Stimulated activated naive CD8-positive, alpha-beta T cell treated with anti-CD3 and anti-CD28 coated beads, Interleukin-15, Interleukin-2, amounts not matched to agents 100 U/mL and 50 U/mL, for 24 hours (primary cell): ENCODE data around the gene CAPZA2.
"Not testable (repeated sequence)": the region's sequence is repeated elsewhere in the genome, so short reads cannot be mapped to it uniquely, and the experiment has no call there.

ENCODE experiments used
- ATAC-seq: fragments of 150-1000 bp; cut with Tn5 transposase; one replicate; pipeline ENCODE4 v1.10.0; 2021
- DNase-seq: peaks from one replicate; pipeline ENCODE4 v3.0.0; 2021

The CAPZA2 gene

DNA sequence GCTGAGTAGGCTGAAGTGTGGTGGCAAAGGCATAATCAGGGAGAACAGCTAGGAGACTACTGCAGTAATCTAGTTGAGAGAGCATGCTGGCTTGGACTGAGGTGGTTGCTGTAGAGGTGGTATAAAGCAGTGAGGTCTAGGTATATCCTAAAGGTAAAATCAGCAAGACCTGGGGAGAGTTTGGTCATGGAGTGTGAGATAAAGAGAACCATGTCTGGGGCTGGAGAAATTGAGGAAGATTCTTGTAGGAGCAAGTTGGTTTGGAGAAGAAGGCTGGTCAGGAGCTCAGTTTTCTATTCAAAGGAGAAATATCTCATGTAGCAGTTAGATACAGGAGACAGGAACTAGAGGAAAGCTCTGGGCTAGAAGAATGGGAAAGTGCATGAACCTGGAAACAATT is 58.0 kb downstream of the CAPZA2 start:
- DNase-seq (no peak), ATAC-seq (no peak)

DNA sequence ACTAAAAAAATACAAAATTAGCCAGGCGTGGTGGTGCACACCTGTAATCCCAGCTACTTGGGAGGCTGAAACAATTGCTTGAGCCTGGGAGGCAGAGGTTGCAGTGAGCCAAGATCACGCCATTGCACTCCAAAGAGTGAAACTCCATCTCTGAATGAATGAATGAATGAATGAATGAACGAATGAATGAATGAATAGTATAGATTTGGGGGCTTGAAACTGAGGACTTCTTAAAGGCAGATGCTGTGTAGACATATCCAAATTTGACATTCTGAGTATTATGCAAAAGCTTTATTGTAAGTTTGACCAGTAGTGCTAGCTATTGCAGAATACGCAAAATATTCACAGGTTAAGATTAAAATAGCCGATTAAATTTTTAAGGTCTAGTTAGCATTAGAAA is 60.2 kb downstream of the CAPZA2 start:
- ATAC-seq: no peak

DNA sequence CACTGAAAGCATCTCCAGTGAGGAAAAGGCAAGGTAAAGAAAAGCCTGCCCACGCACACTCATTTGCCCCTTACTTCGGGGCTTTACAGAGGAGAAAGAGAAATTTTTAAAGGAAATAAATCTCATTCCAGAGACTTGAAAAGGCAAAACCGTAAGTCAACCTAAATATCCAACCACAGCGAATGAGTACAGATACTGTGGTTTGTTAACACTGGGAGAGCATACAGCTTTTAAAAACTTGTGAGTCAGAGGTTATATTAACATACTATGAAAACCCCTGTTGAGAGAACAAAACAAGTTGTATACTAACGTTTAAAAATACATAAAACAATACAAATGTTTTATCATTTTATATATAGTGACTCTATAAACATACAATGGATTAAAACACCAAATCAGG is 62.4 kb downstream of the CAPZA2 start:
- ATAC-seq (no peak), DNase-seq (no peak)

More for the DNA sequence above, 60.2 kb downstream of the CAPZA2 start:
- no peak for DNase-seq

DNA sequence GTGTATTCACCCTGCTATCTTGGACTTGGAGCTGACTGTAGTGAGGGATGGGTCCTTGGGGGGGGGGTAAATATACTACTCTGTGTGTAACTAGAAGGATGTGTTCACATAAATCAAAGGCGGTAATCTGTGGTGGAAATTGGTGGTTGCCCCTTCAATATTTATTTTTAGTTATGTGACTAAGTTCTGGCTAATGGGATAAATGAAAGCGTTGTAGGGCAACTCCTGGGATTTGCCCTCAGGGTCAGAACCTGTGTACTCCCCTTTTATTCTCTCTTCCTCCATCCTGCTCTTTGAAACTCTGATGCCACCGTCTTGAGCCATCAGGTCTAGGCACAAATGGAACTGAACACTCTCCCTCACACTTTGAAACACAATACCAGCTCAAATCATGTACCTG is 66.6 kb downstream of the CAPZA2 start:
- ATAC-seq (no peak), DNase-seq (no peak)

DNA sequence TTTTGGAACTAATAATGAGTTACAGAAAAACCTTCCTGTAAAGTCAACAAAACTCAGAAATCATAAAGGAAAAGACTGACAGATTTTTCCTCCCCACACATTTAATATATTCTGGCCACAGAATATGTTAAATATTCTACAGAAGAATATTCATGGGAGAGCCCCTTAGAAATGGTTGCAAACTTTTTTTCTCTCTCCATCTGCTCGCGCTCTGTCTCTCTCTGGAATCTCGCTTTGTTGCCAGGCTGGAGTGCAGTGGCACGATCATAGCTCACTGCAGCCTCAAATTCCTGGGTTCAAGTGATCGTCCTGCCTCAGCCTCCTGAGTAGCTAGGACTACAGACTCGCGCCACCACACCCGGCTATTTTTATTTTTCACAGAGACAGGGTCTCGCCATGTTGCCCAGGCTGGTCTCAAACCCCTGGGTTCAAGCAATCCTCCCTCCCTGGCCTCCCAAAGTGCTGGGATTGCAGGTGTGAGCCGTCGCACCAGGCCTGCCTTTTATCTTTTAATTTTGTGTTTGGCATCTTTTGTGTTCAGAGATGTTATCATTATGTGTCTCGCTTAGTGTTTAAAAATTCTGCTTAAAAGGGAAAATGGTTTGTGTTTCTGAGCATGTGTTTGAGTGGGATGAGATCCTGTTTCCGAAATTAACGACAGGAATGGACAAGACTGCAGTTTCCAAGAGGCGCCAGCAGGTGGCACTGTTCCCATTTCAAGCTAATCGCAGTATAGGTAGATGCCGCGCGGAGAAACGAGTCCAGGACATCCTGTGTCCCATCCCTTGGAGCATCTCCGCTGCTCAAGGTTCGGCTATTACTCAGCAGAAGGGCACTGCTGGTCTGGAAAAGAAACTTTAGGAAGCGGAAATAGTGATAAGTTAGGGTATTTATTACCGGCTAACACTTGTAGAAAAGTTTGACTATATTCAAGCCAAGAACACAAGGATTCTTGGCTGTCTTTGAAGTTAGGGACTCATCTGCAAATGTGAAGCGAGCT is 67.8 kb downstream of the CAPZA2 start:
- ATAC-seq (peak; percentile 93), DNase-seq (peak; percentile 79)

DNA sequence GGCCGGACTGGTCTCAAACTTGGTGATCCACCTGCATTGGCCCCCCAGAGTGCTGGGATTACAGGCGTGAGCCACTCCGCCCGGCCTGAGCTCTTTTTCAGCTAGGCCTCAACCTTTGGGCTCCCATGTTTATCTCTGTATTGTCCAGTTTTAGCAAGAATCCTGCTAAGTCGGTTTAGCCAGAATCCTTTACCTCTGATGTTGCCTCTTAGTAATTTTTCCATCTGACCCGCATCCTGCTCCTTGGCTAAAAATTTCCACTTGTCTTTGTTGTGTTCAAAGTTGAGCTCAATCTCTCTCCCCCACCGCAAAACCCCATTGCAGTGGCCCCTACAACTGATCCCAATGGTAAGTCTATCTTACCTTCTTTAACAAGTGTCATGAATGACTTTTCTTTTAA is 70.2 kb downstream of the CAPZA2 start:
- ATAC-seq (no peak), DNase-seq (no peak)

DNA sequence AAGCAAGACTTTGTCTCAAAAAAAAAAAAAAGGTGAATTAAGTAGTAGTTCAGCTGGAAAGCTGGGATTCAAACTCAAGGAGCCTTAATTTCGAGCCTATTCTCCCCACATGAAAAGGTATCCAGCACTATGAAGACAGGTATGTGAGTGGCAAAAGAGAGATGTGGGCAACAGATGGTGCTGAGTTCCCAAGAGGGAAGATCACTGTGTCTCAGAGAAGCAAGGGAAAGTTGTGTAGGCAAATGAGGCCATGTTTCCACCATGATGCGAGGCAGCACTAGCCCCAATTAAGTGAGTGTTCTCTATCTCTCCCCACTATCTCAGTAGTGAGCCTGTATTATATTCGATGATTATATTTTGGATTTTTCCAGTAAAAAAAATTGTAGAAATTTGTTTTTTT is 71.1 kb downstream of the CAPZA2 start:
- no peak for ATAC-seq
- no peak for DNase-seq

DNA sequence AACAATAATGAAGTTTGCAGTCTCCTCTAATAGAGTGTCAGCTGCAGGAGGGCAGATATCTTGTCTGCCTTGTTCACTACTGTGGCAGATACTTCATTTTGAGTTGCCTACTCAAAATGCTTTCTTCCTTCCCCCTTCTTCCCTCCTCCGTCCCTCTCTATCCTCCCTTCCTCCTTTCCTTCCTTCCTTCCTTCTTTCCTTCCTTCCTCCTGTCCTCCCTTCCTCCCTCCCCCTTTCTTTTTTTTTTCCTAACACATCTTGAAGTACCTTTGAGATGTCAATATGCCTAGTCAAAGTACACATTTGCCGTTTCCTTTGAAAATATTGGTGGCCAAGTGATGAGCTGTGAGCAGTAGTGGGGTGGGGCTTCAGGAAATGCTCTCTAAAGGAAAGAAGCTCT is 72.2 kb downstream of the CAPZA2 start:
- ATAC-seq: no peak

DNA sequence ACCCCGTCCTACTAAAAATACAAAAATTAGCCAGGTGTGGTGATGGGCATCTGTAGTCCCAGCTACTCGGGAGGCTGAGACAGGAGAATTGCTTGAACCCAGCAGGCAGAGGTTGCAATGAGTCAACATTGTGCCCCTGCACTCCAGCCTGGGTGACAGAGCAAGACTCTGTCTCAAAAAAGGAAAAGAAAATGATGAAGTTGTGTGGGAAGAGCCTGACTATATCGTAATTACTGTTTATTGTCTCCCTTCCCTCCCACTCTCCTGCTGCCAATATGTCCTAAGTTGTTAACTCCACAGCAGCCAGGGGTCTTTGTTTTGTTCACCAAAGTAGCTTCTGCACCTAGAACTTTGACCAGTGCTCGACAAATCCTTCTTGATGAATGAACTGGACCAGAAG is 74.5 kb downstream of the CAPZA2 start:
- not testable (repeated sequence) for DNase-seq, ATAC-seq

More for the DNA sequence above, 72.2 kb downstream of the CAPZA2 start:
- DNase-seq: no peak

DNA sequence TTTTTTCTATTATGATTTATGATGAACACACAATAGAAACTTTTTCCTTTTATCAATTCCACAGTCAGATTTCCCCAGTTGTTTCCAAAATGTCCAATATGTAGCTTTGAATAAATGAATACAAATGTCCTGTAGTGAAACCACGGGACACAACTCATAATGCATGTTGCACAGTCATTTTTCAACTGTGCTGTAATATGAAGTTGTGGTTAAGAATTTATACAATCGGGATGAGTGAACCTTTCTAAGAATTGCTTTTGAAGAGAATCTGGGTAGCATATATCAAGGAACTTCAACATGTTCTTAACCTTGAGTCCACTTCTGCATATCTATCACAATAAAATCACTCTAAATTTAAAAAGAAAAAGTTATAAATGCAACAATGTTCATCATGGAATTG is 76.3 kb downstream of the CAPZA2 start:
- no peak for ATAC-seq
- no peak for DNase-seq

DNA sequence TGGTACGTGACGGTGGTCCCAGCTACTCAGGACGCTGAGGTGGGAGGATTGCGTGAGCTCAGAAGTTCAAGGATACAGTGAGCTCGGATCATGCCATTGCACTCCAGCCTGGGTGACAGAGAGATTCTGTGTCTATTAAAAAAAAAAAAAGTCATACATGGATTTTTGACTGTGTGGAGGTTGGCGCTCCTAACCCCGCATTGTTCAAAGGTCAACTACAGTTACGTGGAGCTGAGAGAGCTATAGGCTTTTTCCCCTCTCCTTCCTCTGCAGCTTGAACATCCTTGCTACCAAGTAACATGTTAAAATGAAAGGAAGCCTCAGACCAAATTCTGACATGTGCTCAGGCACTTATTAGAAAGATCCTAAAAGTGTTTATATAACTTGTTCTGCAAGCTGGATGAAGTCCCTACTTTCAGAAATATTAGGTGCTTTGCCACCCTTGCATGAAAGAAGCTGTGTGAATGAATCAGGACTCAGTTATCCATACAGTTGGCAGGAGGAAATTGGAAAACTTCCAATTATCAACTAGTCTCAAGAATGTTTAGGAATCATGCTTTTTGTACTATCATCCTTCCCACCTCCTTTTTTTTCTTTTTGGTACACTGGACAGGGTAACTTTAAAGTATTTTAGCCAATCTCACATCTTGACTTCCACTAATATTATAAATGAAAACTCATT is 78.4 kb downstream of the CAPZA2 start:
- ATAC-seq: no peak
- DNase-seq: no peak

DNA sequence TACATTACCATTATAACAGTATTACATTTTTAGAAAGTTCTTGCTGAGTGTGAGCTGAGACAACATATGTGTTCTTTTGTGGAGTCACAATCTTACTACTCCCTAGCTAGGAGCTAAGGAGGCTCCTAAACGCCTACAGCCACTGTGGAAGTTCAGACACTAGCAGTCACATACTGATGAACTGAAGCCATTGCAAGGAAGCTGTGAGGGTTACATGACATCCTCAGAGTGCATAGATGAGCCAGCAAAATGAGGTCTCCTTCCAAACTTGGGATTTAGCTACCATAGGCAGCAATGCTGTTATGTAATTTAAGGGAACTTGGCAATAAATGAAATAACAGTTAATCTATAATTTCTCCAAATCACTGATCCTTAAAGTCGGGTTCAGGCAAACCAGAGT is 80.1 kb downstream of the CAPZA2 start:
- DNase-seq: no peak
- no peak for ATAC-seq

DNA sequence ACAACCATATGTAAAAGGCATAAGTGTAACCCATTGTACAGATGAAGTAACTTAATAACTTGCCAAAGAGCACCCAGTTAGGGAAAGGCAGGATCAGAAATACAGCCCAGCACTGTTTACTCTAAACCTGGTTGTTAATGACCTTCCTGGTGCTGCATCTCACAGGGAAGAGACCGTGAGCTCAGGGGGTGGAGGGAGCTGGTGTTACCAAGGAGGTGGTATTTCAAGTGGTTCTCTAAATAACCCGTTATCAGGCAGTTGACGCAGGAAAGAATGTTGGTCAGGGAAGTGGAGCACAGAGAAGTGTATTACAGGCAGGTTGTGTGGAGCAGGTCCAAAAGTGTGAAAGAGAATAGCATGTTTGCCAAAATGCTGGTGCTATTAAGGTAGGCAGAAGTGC is 86.5 kb downstream of the CAPZA2 start:
- DNase-seq (no peak), ATAC-seq (no peak)

DNA sequence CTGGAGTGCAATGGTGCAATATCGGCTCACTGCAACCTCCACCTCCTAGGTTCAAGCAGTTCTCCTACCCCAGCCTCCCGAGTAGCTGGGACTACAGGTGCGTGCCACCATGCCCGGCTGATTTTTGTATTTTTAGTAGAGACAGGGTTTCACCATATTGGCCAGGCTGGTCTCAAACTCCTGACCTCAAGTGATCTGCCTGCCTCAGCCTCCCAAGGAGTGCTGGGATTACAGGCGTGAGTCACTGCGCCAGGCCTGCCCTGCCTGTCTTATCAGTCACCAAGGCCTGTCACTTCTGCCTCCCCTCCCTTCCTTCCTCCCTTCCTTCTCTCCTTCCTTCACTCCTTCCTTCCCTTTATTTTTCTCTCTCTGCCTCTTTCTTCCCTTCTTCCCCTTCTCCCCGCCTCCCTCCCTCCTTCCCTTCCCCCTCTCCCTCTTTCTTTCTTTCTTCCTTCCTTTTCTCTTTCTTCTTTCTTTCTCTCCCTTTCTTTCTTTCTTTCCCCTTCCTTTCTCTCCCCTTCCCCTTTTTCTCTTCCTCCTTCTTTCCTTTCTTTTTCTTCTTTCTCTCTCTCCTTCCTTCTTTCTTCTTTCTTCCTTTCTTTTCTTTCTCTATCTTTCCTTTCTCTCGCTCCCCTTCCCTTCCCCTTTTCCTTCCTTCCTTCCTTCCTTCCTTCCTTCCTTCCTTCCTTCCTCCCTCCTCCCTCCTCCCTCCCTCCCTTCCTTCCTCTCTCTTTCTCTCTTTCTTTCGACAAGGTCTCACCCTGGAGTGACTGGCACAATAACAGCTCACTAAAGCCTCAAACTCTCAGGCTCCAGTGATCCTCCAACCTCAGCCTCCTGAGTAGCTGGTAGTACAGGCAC is 87.8 kb downstream of the CAPZA2 start:
- ATAC-seq: no peak
- no peak for DNase-seq

DNA sequence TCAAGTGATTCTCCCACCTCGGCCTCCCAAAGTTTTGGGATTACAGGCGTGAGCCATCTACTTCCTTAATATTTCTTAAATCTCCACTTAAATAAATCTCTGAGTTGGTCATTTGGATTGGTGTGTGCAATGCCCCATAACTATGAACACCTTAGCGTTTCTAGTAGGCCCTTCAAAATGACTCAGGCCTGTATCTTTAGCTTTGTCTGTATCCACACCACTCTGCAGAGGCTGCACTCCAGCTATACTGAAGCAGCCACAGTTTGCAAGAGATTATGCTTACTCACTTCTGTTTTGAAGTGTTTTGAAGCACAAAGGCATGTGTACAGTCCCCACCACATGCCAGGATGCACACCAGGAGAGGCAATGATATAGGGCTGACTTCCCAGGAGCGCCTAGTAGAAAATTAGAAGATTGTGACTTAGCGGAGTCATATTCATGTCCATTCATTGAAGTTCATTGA is 88.5 kb downstream of the CAPZA2 start:
- DNase-seq: no peak

DNA sequence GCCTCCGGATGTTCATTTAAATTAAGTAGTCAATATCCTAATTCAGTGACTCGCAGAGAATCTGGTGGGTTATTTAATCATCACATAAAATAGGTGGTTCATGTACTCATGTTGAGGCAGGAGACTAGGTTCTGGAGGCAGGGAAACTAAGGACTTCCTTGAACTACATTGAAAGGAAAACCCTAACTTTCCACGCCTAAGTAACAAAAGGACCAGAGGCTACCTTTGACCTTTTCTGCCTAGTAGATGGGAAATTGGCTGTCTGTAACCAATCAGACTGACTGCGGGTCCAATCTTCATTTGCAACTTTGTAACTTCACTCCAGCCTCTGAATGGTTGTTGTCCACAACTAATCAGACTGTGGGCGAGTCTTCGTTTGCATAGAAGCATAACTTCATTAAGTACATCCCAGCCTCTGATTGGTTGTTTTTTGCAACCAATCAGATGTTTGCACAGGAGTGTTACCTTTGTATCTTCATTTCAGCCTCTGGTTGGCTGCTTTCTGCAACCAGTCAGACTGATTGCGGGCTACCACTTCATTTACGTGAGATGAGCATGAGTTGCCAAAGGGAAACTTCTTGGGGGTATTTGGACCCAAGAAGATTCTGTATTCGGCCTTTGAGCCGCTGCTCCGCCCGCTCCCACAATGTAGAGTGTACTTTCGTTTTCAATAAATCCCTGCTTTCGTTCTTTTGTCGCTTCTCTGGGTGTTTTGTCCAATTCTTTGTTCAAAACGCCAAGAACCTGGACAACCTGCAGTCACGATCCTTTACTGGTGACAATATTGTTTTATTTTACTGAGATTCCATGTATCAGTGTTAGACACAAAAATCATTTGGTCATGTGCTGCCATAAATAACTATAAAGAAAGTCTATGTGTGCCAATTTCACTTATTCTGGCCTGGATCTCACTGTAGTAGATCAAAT is 89.2 kb downstream of the CAPZA2 start:
- ATAC-seq (no peak), DNase-seq (no peak)

More for the DNA sequence above, 88.5 kb downstream of the CAPZA2 start:
- no peak for ATAC-seq

DNA sequence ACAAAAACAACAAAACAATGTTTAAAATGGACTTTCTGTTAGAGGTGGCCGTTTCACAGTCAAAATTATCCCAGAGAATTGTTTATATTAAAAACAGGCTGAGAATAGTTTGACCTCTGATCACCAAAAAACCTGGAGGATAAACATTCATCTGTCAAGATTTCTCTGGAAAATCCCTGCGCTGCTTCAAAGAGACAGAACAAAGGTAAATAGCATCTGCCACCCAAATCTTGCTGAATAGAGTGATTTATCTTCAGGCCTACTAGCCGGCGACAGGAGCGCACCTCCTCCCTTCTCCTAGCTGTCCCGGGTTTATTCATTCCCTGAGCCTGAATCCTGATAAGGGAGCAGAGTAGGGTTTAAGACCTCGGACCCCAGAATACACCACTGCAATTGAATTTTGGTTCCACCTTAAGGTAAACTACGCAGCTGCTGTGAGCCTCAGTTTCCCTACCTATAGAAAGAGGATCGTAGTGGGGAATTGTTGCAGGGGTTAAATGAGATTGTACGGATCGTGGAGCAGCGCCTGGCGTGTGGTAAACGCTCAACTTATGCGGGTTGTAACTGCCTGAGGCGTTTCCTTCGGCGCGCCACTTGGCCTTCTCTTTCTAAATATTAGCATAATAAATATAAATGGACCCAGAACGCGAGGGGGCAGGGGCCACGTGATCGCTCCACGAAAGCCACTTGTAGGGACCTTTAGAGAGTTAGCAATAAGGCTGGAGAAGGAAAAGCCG is 90.4 kb downstream of the CAPZA2 start:
- ATAC-seq (no peak), DNase-seq (no peak)

DNA sequence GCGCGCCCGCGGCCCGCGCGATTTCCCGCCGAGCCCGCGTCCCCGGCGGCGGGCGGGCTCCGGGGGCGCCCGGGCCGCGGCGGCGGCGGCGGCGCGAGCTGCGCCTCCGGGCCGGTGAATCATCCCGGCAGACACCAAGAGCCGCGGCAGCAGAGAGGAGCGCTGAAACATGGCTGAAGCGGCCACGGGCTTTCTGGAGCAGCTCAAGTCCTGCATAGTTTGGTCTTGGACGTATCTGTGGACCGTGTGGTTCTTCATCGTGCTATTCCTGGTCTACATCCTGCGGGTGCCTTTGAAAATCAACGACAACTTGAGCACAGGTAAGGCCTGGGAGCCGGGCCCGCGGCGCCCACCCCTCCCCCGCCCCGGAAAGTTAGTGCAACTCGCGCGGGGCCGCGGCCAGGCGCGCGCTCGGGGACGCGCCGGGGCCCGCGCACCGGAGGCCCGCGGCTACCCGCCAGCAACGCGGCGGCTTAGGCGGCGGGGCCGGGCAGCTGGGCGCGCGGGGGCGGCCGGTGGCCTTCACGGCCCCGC is 91.1 kb downstream of the CAPZA2 start, which contains the start of gene ST7:
TSS of gene ST7 (plus strand) at position 130 of the 534 bp plus-strand sequence. CDS start at position 170, 40 bp downstream.
- DNase-seq (peak; percentile 71), ATAC-seq (peak; percentile 81)

DNA sequence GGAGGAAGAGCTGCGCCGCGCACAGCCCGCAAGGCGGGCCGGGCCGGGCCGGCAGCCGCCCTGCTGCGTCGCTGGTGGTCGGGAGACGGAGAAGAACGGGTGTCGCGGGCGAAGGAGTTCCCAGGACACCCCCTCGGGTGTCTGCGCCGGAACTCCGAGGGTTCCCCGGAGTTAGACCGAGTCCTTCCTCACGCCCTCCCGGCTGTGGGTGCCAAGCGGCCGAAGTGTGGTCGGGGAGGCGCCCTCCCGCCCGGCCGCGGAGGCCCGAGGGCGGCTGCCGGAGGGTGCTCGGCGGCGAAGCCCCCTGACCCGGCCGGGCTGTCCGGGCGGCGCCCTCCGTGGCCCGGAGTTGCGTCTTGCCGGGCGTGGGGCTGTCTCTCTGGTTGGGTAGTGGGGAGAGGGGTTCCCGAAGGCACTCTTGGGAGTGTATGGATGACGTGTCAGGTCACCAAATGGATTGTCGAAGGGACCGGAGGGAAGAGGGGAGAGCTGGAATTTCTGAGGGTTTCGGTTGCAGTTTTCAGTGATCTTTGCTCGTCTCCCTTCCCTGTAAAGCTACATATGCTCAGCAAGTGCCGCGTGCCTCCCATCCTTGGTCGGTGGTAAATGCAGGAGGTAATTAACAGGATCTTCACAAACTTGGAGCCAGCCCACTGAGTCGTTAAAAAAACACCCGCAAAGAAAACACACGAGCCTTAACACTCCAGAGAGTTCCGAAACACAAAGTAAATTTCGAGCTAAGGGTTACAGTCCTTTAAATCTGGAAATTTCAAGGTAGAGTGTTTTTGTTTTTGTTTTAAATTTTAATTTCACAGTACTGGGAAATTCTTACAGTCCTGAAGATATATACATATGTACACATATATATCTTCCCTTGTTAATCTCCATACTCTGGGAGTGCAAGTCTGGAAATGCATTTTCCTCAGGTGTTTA is 91.8 kb downstream of the CAPZA2 start:
- peak; percentile 10 for ATAC-seq
- peak; percentile 33 for DNase-seq
